COLO668 (cell line): ENCODE measurements around the gene IRS2.
"Not testable (repeated sequence)": the region's sequence is repeated elsewhere in the genome, so short reads cannot be mapped to it uniquely, and the experiment has no call there.

Experiments
- DNase-seq: peaks from one replicate; lab custom pipeline; 2025; ENCODE audit not compliant: unreplicated experiment; lab: John Stamatoyannopoulos, UW

The IRS2 gene, protein sequence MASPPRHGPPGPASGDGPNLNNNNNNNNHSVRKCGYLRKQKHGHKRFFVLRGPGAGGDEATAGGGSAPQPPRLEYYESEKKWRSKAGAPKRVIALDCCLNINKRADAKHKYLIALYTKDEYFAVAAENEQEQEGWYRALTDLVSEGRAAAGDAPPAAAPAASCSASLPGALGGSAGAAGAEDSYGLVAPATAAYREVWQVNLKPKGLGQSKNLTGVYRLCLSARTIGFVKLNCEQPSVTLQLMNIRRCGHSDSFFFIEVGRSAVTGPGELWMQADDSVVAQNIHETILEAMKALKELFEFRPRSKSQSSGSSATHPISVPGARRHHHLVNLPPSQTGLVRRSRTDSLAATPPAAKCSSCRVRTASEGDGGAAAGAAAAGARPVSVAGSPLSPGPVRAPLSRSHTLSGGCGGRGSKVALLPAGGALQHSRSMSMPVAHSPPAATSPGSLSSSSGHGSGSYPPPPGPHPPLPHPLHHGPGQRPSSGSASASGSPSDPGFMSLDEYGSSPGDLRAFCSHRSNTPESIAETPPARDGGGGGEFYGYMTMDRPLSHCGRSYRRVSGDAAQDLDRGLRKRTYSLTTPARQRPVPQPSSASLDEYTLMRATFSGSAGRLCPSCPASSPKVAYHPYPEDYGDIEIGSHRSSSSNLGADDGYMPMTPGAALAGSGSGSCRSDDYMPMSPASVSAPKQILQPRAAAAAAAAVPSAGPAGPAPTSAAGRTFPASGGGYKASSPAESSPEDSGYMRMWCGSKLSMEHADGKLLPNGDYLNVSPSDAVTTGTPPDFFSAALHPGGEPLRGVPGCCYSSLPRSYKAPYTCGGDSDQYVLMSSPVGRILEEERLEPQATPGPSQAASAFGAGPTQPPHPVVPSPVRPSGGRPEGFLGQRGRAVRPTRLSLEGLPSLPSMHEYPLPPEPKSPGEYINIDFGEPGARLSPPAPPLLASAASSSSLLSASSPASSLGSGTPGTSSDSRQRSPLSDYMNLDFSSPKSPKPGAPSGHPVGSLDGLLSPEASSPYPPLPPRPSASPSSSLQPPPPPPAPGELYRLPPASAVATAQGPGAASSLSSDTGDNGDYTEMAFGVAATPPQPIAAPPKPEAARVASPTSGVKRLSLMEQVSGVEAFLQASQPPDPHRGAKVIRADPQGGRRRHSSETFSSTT (N-terminal part only)

GRCh38 chr13:109786457-109787134, at the start of gene IRS2:
IRS2 (minus strand) TSS chr13:109786583; CDS start chr13:109786053, 530 bp downstream.
- peak; percentile 100 for DNase-seq

- no peak for DNase-seq
Observed at GRCh38 chr13:109834973-109835720, 48.8 kb upstream of the IRS2 start.

DNA sequence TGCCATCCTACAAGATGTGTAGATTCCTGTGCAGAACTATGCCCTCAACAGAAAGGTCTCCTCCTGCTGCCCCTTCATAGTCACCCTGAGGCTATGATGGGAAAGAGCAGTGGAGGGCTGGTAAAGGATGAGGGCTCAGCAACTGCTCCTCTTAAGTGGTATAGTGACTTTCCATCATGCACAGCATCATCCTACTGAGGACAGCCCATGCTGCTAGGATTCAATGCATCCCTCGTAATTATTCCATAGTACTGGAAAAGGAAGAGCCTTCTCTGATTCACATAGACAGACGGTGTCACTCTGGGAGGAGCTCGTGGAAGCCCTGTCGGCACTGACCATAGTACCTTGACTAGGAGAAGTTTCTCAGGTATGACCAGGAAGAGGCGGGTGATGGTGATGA, 47.6 kb upstream of the IRS2 start:
- DNase-seq: no peak

DNA sequence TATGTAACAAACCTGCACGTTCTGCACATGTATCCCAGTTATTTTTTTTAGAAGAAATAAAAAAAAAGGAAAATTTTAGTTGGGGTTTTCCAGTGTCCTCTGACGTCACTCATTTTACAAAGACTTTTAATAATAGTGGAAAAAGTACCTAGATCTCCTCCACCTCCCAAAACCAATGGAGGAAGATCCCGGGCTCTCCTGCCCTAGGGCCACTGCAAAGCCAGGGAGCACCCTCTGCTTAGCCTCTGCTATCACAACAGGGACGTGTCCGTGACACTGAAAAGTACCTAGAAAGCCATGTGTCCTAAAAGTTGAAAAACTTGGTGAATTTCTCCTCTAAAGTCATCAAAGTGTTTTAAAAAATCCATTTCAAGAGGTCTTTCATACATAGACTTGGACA, 46.7 kb upstream of the IRS2 start:
- no peak for DNase-seq

DNA sequence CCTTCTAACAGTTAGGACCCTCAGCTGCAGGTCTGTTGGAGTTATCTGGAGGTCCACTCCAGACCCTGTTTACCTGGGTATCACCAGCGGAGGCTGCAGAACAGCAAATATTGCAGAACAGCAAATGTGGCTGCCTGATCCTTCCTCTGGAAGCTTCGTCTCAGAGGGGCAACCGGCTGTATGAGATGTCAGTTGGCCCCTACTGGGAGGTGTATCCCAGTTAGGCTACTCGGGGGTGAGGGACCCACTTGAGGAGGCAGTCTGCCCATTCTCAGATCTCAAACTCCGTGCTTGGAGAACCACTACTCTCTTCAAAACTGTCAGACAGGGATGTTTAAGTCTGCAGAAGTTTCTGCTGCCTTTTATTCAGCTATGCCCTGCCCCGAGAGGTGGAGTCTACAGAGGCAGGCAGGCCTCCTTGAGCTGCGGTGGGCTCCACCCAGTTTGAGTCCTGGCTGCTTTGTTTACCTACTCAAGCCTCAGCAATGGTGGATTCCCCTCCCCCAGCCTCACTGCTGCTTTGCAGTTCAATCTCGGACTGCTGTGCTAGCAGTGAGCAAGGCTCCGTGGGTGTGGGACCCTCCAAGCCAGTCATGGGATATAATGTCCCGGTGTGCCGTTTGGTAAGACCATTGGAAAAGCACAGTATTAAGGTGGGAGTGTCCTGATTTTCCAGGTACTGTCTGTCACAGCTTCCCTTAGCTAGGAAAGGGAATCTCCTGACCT, 42.4 kb upstream of the IRS2 start:
- DNase-seq: not testable (repeated sequence)

DNA sequence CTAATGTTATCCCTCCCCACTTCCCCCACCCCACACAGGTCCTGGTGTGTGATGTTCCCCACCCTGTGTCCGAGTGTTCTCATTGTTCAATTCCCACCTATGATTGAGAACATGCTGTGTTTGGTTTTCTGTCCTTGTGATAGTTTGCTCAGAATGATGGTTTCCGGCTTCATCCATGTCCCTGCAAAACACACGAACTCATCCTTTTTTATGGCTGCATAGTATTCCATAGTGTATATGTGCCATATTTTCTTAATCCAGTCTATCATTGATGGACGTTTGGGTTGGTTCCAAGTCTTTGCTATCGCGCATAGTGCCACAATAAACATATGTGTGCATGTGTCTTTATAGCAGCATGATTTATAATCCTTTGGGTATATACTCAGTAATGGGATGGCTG, 36.8 kb upstream of the IRS2 start:
- DNase-seq: not testable (repeated sequence)

DNA sequence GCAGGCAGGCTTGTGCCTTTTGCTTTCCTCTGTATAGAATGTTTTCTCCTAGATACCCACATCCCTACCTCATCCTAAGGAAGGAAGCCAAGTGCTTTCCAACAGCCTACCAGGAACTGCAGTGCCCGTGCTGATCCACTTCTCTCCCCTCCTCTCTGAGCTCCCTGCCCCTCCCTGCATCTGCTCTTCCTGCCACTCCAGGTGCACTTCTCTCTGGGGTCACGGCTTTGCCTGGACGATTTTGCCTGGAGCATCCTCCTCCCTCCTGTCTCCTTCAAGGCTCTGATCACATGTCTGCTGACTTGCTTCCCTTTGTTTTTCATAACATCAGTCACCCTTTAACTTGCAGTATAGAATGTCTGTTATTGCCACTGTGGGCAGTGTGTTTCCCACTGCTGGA, 34.7 kb upstream of the IRS2 start:
- DNase-seq: peak; percentile 51

- DNase-seq: no peak
Observed at GRCh38 chr13:109819874-109820273, 33.5 kb upstream of the IRS2 start.

DNA sequence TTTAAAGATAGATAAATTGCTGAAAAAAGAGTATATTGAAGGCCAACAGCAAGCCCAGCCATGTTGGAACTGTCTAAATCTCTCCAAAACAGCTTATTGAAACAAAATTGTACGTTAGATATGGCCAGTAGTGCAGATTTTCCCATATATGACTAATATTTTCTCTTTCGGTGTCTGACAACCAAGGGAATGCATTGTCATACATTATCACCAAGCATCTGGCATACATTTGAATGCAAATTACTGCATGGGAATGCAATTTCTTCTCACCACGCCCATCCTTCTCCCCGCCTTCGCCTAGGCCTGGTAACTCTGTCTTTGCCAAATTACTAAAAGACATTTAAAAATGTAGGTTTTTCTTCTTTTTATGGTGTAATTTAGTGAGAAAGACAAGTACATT, 32.5 kb upstream of the IRS2 start:
- DNase-seq: no peak

- peak; percentile 79 for DNase-seq
Observed at GRCh38 chr13:109817591-109818535, 31.5 kb upstream of the IRS2 start.

DNA sequence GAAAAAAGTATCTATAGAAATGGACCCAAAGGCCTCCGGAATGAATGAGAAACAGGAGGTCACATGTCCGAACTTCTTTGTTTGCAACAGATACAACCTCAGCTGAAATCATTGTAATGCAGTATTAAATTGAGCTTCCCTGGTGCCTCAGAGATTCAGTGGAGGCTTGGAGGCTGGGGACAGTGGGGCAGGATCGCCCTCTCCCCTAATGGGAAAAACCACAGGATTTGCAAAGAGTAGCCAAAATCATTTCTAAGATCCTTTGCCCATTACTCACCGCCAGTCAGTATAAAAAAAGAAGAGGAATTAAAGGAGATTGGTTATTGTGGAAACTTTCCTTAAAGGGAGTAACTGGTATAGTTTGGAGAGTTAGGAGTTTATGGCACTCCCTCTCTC, 30.4 kb upstream of the IRS2 start:
- no peak for DNase-seq

DNA sequence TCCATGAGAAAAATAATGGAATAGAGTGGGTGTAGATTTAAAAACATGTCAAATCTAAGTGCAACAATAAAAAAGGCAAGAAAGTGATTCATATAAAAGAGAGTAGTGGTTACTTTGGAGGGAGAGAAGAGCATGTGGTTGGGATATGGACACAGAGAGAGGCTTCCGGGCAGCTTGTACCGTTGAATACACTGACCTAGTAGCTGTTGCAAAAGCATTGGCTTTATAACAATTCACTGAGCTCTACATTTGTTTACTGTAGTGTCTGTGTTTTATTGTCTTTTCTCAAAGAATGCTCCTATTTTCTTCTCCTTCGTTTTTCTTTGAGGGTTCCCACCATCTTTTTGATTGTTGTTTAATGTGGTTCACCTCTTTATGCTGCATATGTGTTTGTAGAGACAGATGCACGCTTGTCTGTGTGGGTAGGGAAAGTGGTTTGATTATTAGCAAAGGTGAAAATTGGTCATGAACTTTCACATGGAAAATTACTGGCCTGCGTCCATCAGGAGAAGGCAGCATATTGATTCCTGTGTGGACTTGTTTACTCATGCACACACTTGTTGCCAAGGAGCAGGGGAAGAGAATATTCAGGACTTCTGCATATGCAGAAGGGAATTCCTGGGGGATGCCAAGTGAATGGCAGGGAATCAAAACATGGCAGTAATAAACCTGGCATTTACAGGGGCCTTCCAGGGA, 29.9 kb upstream of the IRS2 start:
- DNase-seq: peak; percentile 54

DNA sequence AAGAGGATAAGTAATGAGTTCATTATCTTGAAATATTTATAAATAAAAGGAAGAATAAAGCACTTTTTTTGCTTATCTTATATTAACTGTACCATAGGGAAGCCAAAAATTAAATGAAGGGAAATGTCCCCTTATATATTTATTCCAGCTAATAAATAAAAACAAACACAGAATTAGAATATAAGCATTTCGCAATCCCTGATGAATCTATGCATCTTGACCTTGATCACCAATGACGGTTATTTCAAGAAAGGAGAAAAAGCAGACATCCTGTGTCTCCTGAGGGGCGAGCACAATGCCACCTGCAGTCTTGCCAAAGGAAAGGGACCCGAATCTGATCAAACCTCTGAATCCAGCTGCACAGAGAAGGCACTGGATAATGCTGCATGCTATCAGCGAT, 29.3 kb upstream of the IRS2 start:
- no peak for DNase-seq

DNA sequence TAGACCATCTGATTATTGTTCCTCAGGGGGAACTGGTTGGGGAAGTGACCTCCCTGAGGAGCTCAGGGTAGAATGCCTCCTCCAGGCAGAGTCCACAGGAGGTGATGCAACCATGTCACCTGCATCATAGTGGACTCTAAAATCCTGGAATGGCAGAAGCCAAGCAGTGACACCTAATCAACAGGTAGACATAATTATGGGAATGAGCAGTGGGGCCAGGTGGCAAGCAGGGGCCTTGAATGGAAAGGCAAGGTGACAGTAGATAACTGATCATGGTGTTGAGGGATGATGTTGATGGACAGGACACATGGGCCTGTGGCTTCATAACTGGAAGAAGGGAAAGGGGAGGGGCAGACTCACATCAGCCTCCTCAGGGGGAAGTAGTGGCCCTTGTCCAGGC, 27.3 kb upstream of the IRS2 start:
- no peak for DNase-seq

GRCh38 chr13:109812382-109812781, 26.0 kb upstream of the IRS2 start:
- DNase-seq: no peak

DNA sequence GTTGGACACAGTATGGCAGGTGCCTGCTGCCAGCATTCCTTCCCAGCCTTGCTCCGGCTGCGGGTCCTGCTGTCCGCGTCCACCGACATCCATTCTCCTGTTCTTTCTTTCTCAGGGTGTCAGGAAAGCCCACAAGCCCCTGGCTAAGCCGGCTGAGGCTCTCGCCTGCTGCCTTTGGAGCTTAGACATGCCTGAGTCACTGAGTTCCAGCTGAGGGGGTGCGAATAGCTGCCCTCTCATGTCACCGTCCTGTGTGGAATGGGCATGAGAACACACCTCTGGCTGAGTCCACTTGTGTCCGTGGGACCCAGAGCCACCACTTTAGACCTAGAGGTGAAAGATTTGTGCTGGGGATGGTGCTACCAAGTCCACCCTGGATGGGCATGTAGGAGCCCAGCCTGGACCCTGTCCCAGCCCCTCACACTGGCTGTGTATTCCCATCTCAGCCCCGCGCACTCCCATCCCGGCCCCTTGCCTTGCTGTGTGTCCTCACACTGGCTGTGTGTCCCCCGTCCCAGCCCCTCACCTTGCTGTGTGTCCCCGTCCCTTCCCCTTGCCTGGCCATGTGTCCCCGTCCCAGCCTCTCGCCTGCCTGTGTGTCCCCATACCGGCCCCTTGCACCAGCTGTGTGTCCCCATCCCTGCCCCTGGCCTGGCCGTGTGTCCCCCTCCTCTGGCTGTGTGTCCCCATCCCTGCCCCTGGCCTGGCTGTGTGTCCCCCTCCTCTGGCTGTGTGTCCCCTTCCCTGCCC, 24.6 kb upstream of the IRS2 start:
- no peak for DNase-seq
